Measurements from ENCODE around the gene RTF1.

Gene RTF1

GRCh38 chr15:41486286-41486685 lies 69.4 kb downstream of the RTF1 start:
- no peak for TF ChIP-seq CTCF (IDR thresholded peaks at IDR 0.05; ENCODE audit: low read depth, low read length, missing control alignments)
- DNase-seq (ENCODE audit: low read depth), result no peak
- H3K4me3 ChIP-seq (ENCODE audit: low read depth, low read length), result no peak overlapping the region

- no peak for DNase-seq (ENCODE audit: low read depth)
- no peak overlapping the region for H3K4me3 ChIP-seq (ENCODE audit: low read depth, low read length)
- no peak for TF ChIP-seq CTCF (IDR thresholded peaks at IDR 0.05; ENCODE audit: low read depth, low read length, missing control alignments)
Measured at GRCh38 chr15:41487381-41487780, 70.5 kb downstream of the RTF1 start.

- TF ChIP-seq CTCF (IDR thresholded peaks at IDR 0.05; ENCODE audit: low read depth, low read length, missing control alignments), result no peak
- DNase-seq (ENCODE audit: low read depth), result no peak
- no peak overlapping the region for H3K4me3 ChIP-seq (ENCODE audit: low read depth, low read length)
Measured at GRCh38 chr15:41487802-41488201, 70.9 kb downstream of the RTF1 start.

- H3K4me3 ChIP-seq (ENCODE audit: low read depth, low read length), result no peak overlapping the region
- no peak for DNase-seq (ENCODE audit: low read depth)
- no peak for TF ChIP-seq CTCF (IDR thresholded peaks at IDR 0.05; ENCODE audit: low read depth, low read length, missing control alignments)
Measured at GRCh38 chr15:41489641-41490040, 72.7 kb downstream of the RTF1 start.

GRCh38 chr15:41490355-41490754 lies 73.5 kb downstream of the RTF1 start:
- H3K4me3 ChIP-seq (ENCODE audit: low read depth, low read length), result no peak overlapping the region
- no peak for TF ChIP-seq CTCF (IDR thresholded peaks at IDR 0.05; ENCODE audit: low read depth, low read length, missing control alignments)
- DNase-seq (ENCODE audit: low read depth), result peak; percentile 54

- no peak for TF ChIP-seq CTCF (IDR thresholded peaks at IDR 0.05; ENCODE audit: low read depth, low read length, missing control alignments)
- no peak for DNase-seq (ENCODE audit: low read depth)
- H3K4me3 ChIP-seq (ENCODE audit: low read depth, low read length), result no peak overlapping the region
Measured at GRCh38 chr15:41491889-41492288, 75.0 kb downstream of the RTF1 start.

GRCh38 chr15:41492597-41493204 lies 75.8 kb downstream of the RTF1 start:
- TF ChIP-seq CTCF (IDR thresholded peaks at IDR 0.05; ENCODE audit: low read depth, low read length, missing control alignments), result no peak
- peak overlapping the region; percentile 56 for H3K4me3 ChIP-seq (ENCODE audit: low read depth, low read length)
- no peak for DNase-seq (ENCODE audit: low read depth)

Data from GM12864 (cell line).